ENCODE measurements around the gene PJVK. TPM values are rescaled to one million over a fixed set of nuclear protein-coding genes. Genes with fewer than 3 reads are reported as not detected.

PJVK gene
- total and polyA plus RNA-seq, 2 experiments from 2014 or later = 1.6 to 2.1 TPM

GRCh38 chr2:178474560-178474959 is 23.4 kb downstream of the PJVK start:
- DNase-seq (ENCODE audit: low spot score) = no peak
- Histone ChIP-seq H3K27me3 (ENCODE audit: insufficient read depth) (0 out of 2 replicates have a peak, but pooled peaks cover 5% of the 10 kb centered on the region), H3K79me2 (replicated peaks; ENCODE audit: insufficient read depth) (no peaks in the 10 kb centered on the region), H3F3A (replicated peaks; ENCODE audit: low read depth) (peaks cover 2% of the 10 kb centered on the region; the same call in 1 of the 2 replicates), H2AFZ (no peak overlapping the region), H3K9me2 (ENCODE audit: insufficient read depth) (no peaks in the 10 kb centered on the region), H4K20me1 (replicated peaks; ENCODE audit: insufficient read depth) (no peaks in the 10 kb centered on the region), H3K4me2 (no peak overlapping the region), H3K4me3 (no peak overlapping the region), H3K36me3 (ENCODE audit: insufficient read depth) (no peaks in the 10 kb centered on the region), H3K4me1 (ENCODE audit: insufficient read depth) (peaks cover 6% of the 10 kb centered on the region; the same call in 1 of the 2 replicates), H3K27ac (ENCODE audit: low read depth) (no peak overlapping the region)
- Mint-ChIP-seq H3K9me3 (no peaks in the 10 kb centered on the region; the same call in 2 of the 3 replicates), H3K27ac (no peak overlapping the region), H3K27me3 (ENCODE audit: insufficient read depth, low read depth, poor library complexity) (no peaks in the 10 kb centered on the region), H3K4me3 (no peak overlapping the region), H3K36me3 (ENCODE audit: low read depth) (no peaks in the 10 kb centered on the region; the same call in 2 of the 3 replicates), H3K4me1 (peaks cover 10% of the 10 kb centered on the region; the same call in 2 of the 3 replicates)
- no peak for ATAC-seq
- TF ChIP-seq, protein P1, sequence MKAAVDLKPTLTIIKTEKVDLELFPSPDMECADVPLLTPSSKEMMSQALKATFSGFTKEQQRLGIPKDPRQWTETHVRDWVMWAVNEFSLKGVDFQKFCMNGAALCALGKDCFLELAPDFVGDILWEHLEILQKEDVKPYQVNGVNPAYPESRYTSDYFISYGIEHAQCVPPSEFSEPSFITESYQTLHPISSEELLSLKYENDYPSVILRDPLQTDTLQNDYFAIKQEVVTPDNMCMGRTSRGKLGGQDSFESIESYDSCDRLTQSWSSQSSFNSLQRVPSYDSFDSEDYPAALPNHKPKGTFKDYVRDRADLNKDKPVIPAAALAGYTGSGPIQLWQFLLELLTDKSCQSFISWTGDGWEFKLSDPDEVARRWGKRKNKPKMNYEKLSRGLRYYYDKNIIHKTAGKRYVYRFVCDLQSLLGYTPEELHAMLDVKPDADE (IDR thresholded peaks at IDR 0.05) = no peak
- TF ChIP-seq STAT1 (IDR thresholded peaks at IDR 0.05; ENCODE audit: unreplicated experiment) (no peak), CREB1 (CRISPR knock-in tag; IDR thresholded peaks at IDR 0.05; ENCODE audit: low read depth) (no peak), REST (IDR thresholded peaks at IDR 0.05; ENCODE audit: unreplicated experiment) (no peak), ZNF114 (CRISPR knock-in tag; IDR thresholded peaks at IDR 0.05) (no peak), ZNF331 (CRISPR knock-in tag; IDR thresholded peaks at IDR 0.05; ENCODE audit: low read depth) (no peak), JUNB (IDR thresholded peaks at IDR 0.05; ENCODE audit: unreplicated experiment) (no peak), EZH2phosphoT487 (IDR thresholded peaks at IDR 0.05; ENCODE audit: unreplicated experiment) (no peak), EZH2 (IDR thresholded peaks at IDR 0.05; ENCODE audit: low read depth, unreplicated experiment) (no peak), POLR2AphosphoS5 (IDR thresholded peaks at IDR 0.05; ENCODE audit: low read depth) (no peak), NANOG (IDR thresholded peaks at IDR 0.05; ENCODE audit: borderline replicate concordance) (no peak), ZNF462 (CRISPR knock-in tag; IDR thresholded peaks at IDR 0.05) (no peak)
- TF ChIP-seq, protein P2, sequence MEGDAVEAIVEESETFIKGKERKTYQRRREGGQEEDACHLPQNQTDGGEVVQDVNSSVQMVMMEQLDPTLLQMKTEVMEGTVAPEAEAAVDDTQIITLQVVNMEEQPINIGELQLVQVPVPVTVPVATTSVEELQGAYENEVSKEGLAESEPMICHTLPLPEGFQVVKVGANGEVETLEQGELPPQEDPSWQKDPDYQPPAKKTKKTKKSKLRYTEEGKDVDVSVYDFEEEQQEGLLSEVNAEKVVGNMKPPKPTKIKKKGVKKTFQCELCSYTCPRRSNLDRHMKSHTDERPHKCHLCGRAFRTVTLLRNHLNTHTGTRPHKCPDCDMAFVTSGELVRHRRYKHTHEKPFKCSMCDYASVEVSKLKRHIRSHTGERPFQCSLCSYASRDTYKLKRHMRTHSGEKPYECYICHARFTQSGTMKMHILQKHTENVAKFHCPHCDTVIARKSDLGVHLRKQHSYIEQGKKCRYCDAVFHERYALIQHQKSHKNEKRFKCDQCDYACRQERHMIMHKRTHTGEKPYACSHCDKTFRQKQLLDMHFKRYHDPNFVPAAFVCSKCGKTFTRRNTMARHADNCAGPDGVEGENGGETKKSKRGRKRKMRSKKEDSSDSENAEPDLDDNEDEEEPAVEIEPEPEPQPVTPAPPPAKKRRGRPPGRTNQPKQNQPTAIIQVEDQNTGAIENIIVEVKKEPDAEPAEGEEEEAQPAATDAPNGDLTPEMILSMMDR (conservative IDR thresholded peaks at IDR 0.05; ENCODE audit: low read depth in 2 of 2) = no peak

Data from GM23338 (cell line).